Choroid plexus epithelial cell (primary cell): ENCODE data around the gene SC5D.

Experiments
- DNase-seq: peaks from one replicate; pipeline ENCODE4 v3.0.0-alpha.2; 2010; ENCODE audit warnings: low read depth
- H3K4me3 ChIP-seq: 2 replicates; pipeline ENCODE4 v1.5.1; 2011; ENCODE audit warnings: low read depth, mild to moderate bottlenecking, control low read depth, low read length, moderate library complexity
- CTCF ChIP-seq: conservative IDR thresholded peaks from 2 replicates; pipeline ENCODE4 v1.5.1; 2011; ENCODE audit warnings: low read depth, mild to moderate bottlenecking, control low read depth, inconsistent platforms, low read length, moderate library complexity

SC5D gene

GRCh38 chr11:121250843-121251242, 41.7 kb upstream of the SC5D start:
- H3K4me3 ChIP-seq, result no peak overlapping the region
- peak; percentile 34 for DNase-seq
- no peak for TF ChIP-seq CTCF

GRCh38 chr11:121253951-121254350, 38.6 kb upstream of the SC5D start:
- no peak overlapping the region for H3K4me3 ChIP-seq
- TF ChIP-seq CTCF, result no peak
- no peak for DNase-seq

GRCh38 chr11:121254756-121255155, 37.8 kb upstream of the SC5D start:
- TF ChIP-seq CTCF, result no peak
- no peak overlapping the region for H3K4me3 ChIP-seq
- DNase-seq, result no peak

GRCh38 chr11:121255473-121256125, 37.0 kb upstream of the SC5D start:
- no peak for TF ChIP-seq CTCF
- H3K4me3 ChIP-seq, result no peak overlapping the region
- no peak for DNase-seq

GRCh38 chr11:121257289-121257688, 35.3 kb upstream of the SC5D start:
- DNase-seq, result no peak

GRCh38 chr11:121257976-121258375, 34.6 kb upstream of the SC5D start:
- H3K4me3 ChIP-seq, result no peak overlapping the region
- no peak for TF ChIP-seq CTCF
- DNase-seq, result no peak

More at GRCh38 chr11:121257289-121257688, 35.3 kb upstream of the SC5D start:
- no peak for TF ChIP-seq CTCF
- H3K4me3 ChIP-seq, result no peak overlapping the region

- DNase-seq, result no peak
- no peak for TF ChIP-seq CTCF
- H3K4me3 ChIP-seq, result no peak overlapping the region
These were observed 27.0 kb upstream of the SC5D start for GRCh38 chr11:121265586-121265985.
